ENCODE measurements around the gene ANO4.
"Not testable (repeated sequence)": the region's sequence is repeated elsewhere in the genome, so short reads cannot be mapped to it uniquely, and the experiment has no call there.

DNA sequence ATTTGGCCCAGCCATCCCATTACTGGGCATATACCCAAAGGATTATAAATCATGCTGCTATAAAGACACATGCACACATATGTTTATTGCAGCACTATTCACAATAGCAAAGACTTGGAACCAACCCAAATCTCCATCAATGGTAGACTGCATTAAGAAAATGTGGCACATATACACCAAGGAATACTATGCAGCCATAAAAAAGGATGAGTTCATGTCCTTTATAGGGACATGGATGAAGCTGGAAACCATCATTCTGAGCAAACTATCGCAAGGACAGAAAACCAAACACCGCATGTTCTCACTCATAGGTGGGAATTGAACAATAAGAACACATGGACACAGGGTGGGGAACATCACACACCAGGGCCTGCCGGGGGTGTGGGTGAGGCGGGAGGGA is 295.6 kb downstream of the ANO4 start:
- TF ChIP-seq, protein P1, sequence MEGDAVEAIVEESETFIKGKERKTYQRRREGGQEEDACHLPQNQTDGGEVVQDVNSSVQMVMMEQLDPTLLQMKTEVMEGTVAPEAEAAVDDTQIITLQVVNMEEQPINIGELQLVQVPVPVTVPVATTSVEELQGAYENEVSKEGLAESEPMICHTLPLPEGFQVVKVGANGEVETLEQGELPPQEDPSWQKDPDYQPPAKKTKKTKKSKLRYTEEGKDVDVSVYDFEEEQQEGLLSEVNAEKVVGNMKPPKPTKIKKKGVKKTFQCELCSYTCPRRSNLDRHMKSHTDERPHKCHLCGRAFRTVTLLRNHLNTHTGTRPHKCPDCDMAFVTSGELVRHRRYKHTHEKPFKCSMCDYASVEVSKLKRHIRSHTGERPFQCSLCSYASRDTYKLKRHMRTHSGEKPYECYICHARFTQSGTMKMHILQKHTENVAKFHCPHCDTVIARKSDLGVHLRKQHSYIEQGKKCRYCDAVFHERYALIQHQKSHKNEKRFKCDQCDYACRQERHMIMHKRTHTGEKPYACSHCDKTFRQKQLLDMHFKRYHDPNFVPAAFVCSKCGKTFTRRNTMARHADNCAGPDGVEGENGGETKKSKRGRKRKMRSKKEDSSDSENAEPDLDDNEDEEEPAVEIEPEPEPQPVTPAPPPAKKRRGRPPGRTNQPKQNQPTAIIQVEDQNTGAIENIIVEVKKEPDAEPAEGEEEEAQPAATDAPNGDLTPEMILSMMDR (IDR thresholded peaks at IDR 0.05 in 4 of 5, conservative IDR thresholded peaks at IDR 0.05 in 1 of 5), result not testable (repeated sequence)
- not testable (repeated sequence) for TF ChIP-seq POLR2A (IDR thresholded peaks at IDR 0.05)

Data from gastrocnemius medialis (tissue), 4 donors.